Epithelial cell of umbilical artery (primary cell): Measurements from ENCODE around the gene HMX3. TPM values are rescaled to one million over a fixed set of nuclear protein-coding genes. Genes with fewer than 3 reads are reported as not detected.

Experiments
- total RNA-seq: library from RNA; depleted of rRNA; stranded (reverse); fragments of >200 nt; gene quantifications from 2 replicates; pipeline ENCODE4 v1.2.3, GENCODE V29; 2014

The HMX3 gene
- not detected in 2 replicates for total RNA-seq

DNA sequence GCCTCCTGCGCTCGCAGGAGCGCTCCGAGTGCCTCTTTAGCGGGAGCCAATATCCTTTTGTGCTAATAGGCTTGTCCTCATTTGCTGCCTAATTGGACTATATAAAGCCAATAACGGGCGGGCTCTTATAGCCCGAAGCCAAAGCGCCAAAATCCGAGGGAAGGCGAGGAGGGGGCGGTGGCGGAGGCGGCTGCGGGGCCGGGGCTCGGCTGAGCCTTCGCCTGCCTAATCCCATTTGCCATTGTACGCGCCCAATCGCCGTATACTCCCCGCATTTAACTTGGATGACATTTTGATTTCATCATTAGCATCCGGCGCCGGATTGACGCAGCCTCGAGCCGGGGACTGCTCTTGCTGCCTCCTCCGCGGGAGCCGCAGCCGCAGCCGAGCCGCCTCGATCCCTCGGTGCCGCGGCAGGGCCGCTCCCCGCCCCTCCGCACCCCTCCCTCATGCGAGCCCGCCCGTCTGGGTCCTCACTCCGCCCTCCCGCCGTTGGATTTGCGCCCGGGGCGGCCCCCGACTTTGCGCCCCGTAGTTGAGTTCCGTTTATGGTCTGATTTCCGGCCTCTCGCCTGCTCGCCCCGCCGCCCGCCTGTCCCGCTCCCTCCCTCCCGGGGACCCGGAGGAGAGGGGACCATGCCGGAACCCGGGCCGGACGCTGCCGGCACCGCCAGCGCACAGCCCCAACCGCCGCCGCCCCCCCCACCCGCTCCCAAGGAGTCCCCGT lies at the start of gene HMX3:
HMX3 (plus strand) TSS at position 556 of the 727 bp plus-strand sequence; CDS start at position 637, 81 bp downstream.

GRCh38 chr10:123147635-123148413 lies 12.1 kb downstream of the HMX3 start, which contains the start of gene HMX2:
TSS of gene HMX2 (plus strand) at chr10:123148136. CDS start at chr10:123148379, 243 bp downstream.

DNA sequence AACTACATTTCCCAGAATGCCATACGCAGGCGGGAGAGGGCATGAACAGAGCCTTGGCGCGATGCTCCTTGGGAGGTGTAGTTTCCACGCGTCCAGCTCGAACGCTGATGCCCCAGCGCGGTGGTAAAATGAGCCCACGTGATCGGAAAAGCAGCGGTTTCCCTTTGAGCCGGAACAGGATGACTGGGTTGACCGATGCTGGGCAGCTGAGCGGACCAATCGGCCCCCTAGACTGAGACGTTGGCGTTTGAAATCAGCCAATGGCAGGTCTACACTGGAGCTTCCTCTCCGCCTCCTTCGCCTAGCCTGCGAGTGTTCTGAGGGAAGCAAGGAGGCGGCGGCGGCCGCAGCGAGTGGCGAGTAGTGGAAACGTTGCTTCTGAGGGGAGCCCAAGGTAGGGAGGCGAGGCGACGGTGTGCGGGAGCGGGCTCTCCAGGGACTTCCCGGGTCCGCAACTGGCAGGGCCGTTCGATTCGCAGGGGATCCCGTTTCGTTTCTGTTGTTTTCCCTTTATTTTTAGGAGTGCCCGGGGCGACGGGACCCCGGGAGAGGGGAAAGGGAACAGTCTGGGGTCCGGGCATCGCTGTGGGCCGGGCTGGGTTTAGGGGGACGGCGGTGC lies 18.4 kb downstream of the HMX3 start, which contains the start of gene BUB3:
BUB3 (plus strand) TSS at position 311 of the 619 bp plus-strand sequence. CDS start 516 bp downstream, outside the sequence.

Other genes with a start within 250 kb of the HMX3 start
- gene FAM24A, start 225.4 kb upstream of the HMX3 start, total RNA-seq, result not detected in 2 replicates
- 12.3 and 13.2 TPM in 2 replicates for gene C10orf88, start 181.7 kb upstream of the HMX3 start, total RNA-seq
- gene PSTK, start 155.6 kb upstream of the HMX3 start, total RNA-seq, result 2.9 and 5.2 TPM in 2 replicates
- gene IKZF5, start 127.2 kb upstream of the HMX3 start, total RNA-seq, result 1.9 and 6.8 TPM in 2 replicates
- 4.9 and 6.5 TPM in 2 replicates for gene ACADSB, start 127.0 kb upstream of the HMX3 start, total RNA-seq
- gene HMX2, start 12.2 kb downstream of the HMX3 start, total RNA-seq, result not detected in 2 replicates
- 185 and 237 TPM in 2 replicates for gene BUB3, start 18.4 kb downstream of the HMX3 start, total RNA-seq